ENCODE measurements around the gene CBLL2. TPM values are rescaled to one million over a fixed set of nuclear protein-coding genes. Genes with fewer than 3 reads are reported as not detected.
"Not testable (repeated sequence)": the region's sequence is repeated elsewhere in the genome, so short reads cannot be mapped to it uniquely, and the experiment has no call there.

CBLL2 gene, protein sequence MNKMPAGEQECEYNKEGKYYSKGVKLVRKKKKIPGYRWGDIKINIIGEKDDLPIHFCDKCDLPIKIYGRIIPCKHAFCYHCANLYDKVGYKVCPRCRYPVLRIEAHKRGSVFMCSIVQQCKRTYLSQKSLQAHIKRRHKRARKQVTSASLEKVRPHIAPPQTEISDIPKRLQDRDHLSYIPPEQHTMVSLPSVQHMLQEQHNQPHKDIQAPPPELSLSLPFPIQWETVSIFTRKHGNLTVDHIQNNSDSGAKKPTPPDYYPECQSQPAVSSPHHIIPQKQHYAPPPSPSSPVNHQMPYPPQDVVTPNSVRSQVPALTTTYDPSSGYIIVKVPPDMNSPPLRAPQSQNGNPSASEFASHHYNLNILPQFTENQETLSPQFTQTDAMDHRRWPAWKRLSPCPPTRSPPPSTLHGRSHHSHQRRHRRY
- total RNA-seq, result not detected

DNA sequence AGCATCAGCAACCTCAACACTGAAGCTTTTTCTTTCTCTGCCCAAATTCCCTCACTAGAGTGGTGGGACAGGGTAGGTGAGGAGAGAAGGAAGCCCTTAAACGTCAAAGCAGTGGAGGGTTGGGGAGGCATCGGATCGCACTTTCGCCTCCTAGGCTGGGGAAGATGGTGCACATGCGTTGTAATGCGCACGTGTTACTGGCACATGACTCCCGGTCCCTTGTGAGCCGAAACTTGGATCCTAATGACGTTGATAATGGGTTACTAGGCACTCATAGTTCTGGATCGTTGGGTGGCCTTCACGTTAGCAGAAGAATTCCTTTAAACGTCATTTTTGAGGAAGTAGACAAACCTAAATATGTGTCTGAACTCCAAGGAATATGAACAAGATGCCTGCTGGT lies at the start of gene CBLL2:
CBLL2 (plus strand) TSS at position 301 of the 400 bp plus-strand sequence; CDS start at position 380, 79 bp downstream.
- Mint-ChIP-seq H3K27ac (no peak within 1 kb of the TSS), H3K4me1 (no peaks in the 10 kb centered on the region), H3K4me3 (no peak within 1 kb of the TSS), H3K27me3 (no peaks in the 10 kb centered on the region), H3K9me3 (no peaks in the 10 kb centered on the region), H3K36me3 (ENCODE audit: low read depth) (no peaks in the 10 kb centered on the region)
- CTCF ChIA-PET, result no interaction called here
- DNase-seq, result no peak
- POLR2A ChIA-PET, result no interaction called here

DNA sequence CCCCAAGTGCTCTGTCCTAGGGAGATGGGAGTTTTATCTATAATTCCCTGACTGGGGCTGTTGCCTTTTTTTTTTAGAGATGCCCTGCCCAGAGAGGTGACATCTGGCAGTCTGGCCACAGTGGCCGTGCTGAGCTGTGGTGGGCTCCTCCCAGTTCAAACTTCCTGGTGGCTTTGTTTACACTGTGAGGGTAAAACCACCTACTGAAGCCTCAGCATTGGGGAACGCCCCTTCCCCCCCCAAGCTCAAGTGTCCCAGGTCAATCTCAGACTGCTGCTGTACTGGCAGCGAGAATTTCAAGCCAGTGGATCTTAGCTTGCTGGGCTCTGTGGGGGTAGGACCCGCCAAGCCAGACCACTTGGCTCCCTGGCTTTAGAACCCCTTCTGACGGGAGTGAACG lies 38.3 kb upstream of the CBLL2 start:
- ChIA-PET POLR2A (no interaction called here), CTCF (no interaction called here)
- Mint-ChIP-seq H3K27me3 (no peaks in the 10 kb centered on the region), H3K9me3 (no peaks in the 10 kb centered on the region), H3K27ac (no peak overlapping the region), H3K4me1 (no peaks in the 10 kb centered on the region), H3K4me3 (no peak overlapping the region), H3K36me3 (ENCODE audit: low read depth) (no peaks in the 10 kb centered on the region)
- DNase-seq, result no peak

DNA sequence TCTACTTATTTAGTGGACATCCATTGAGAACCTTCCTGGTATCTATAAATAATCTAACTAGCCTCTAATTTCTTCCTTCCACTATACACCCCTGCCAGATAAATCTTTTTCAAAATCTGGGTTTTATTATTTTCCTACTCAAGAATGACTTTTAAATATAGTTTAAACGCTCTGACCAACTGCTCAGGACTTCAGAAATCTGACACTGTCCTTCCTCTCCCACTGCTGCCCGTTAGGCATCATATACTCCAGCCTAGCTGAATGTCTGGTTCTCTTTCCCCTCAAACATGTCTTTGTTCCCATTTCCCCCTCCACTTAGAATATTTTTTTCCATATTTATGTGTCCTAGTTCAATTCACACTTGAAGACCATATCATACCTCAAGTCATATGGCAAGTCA lies 35.2 kb upstream of the CBLL2 start:
- POLR2A ChIA-PET, result no interaction called here
- H3K9me3 Mint-ChIP-seq, result no peaks in the 10 kb centered on the region
- CTCF ChIA-PET, result no interaction called here
- DNase-seq, result no peak
- no peak overlapping the region for H3K4me3 Mint-ChIP-seq
- H3K36me3 Mint-ChIP-seq (ENCODE audit: low read depth), result no peaks in the 10 kb centered on the region
- H3K4me1 Mint-ChIP-seq, result no peaks in the 10 kb centered on the region
- H3K27ac Mint-ChIP-seq, result no peak overlapping the region
- no peaks in the 10 kb centered on the region for H3K27me3 Mint-ChIP-seq

DNA sequence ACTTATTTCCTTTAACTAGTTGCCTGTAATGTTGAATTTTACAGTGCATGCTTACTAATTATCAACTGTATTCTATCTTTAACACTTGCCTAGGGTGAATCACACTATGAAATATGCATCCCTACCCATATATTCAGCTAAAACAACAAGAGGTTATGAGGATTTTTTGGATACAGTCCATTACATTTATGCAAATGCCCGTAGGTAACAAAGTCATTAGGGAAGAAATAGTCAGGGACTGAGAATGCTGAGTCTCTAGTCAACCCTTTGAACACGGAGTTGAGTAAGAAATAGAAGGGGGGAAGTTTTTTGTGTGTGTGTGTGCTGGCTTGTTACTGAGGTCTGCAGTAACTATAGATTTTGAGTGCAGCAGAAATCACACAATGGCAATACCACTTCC lies 26.1 kb upstream of the CBLL2 start:
- no peak overlapping the region for H3K4me3 Mint-ChIP-seq
- ChIA-PET POLR2A (no interaction called here), CTCF (no interaction called here)
- no peaks in the 10 kb centered on the region for H3K27me3 Mint-ChIP-seq
- H3K36me3 Mint-ChIP-seq (ENCODE audit: low read depth), result no peaks in the 10 kb centered on the region
- H3K9me3 Mint-ChIP-seq, result no peaks in the 10 kb centered on the region
- no peak for DNase-seq
- no peak overlapping the region for H3K27ac Mint-ChIP-seq
- H3K4me1 Mint-ChIP-seq, result no peaks in the 10 kb centered on the region

DNA sequence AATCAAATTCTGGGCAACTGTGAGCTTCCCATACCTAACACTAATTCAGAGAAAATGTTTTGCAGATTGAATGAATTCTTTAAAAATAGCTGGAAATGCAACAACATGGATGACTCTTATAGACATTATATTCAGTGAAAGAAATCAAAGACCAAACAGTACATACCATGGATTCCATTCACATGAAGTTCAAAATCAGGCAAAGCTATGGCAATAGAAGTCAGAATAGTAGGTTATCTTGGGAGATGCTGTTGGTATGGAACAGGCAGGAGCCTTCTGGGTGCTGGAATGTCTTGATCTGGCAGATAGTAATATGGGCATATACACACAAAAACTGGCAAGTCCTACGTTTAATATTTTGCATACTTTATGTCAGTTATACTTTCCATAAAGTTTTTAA lies 25.5 kb upstream of the CBLL2 start:
- DNase-seq, result no peak
- ChIA-PET POLR2A (no interaction called here), CTCF (no interaction called here)
- Mint-ChIP-seq H3K4me3 (no peak overlapping the region), H3K36me3 (ENCODE audit: low read depth) (no peaks in the 10 kb centered on the region), H3K27ac (no peak overlapping the region), H3K4me1 (no peaks in the 10 kb centered on the region), H3K27me3 (no peaks in the 10 kb centered on the region), H3K9me3 (no peaks in the 10 kb centered on the region)

DNA sequence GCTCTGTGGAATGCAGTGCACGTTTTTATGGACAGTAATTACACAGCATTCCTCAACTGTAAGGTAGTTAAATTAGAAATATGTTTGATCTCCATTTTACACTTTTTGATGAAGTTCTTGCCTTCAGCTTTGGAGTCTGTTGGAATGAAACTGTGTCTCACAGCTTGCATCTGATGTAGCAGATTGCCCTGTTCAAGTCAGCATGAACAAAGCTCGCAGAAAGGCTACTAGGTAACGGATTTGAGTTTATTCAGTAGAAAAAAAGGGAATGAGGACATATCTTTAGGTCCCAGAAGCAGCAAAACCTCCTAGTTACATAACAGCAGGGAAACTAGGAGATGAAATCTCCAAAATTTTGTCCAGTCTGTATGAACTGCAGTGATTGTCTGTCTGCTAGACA lies 24.3 kb upstream of the CBLL2 start:
- POLR2A ChIA-PET, result no interaction called here
- H3K9me3 Mint-ChIP-seq, result no peaks in the 10 kb centered on the region
- no peak for DNase-seq
- no peaks in the 10 kb centered on the region for H3K4me1 Mint-ChIP-seq
- H3K4me3 Mint-ChIP-seq, result no peak overlapping the region
- no peaks in the 10 kb centered on the region for H3K27me3 Mint-ChIP-seq
- CTCF ChIA-PET, result no interaction called here
- H3K27ac Mint-ChIP-seq, result no peak overlapping the region
- no peaks in the 10 kb centered on the region for H3K36me3 Mint-ChIP-seq (ENCODE audit: low read depth)

DNA sequence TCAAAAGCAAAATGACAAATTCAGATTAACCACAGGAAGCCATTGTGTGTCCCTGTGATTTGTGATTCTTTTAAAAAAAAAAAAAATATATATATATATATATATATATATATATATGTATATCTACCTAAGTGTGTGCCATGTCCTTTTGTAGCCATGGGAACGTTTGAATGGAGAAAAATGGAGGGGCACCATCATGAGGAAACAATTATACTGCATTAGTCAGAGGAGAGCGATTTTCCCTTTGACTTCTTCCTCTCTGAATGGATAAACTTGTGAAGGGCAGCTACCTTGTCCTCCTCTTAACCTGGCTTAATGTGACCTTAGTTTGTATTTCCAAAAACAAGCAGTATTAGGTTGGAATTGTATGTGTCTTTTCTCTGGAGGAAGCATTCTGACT lies 23.3 kb upstream of the CBLL2 start:
- ChIA-PET POLR2A (no interaction called here), CTCF (no interaction called here)
- no peak overlapping the region for H3K4me3 Mint-ChIP-seq
- H3K9me3 Mint-ChIP-seq, result no peaks in the 10 kb centered on the region
- H3K27ac Mint-ChIP-seq, result no peak overlapping the region
- no peak for DNase-seq
- H3K27me3 Mint-ChIP-seq, result no peaks in the 10 kb centered on the region
- H3K4me1 Mint-ChIP-seq, result no peaks in the 10 kb centered on the region
- no peaks in the 10 kb centered on the region for H3K36me3 Mint-ChIP-seq (ENCODE audit: low read depth)

DNA sequence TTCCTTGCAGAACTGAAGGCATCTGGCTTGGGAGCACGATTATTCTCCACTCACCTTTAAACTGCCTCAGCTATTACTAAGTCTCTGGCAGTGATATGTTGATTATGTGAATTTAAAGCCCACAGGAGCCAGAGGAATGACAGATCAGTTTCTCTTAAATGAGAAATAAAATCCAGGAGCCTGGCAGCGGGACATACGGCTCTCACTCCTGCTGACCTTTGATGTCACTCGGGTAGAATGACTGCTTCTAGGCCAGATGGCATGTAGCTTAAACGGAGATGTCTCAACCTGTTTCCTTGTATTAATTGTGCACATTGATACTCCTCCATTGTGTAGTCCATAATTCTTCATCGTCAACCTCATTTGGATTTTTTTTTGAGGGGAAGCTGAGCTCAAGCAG lies 4.0 kb upstream of the CBLL2 start:
- Mint-ChIP-seq H3K36me3 (ENCODE audit: low read depth) (no peaks in the 10 kb centered on the region), H3K4me3 (no peak overlapping the region), H3K4me1 (no peaks in the 10 kb centered on the region), H3K27me3 (no peaks in the 10 kb centered on the region), H3K9me3 (no peaks in the 10 kb centered on the region), H3K27ac (no peak overlapping the region)
- POLR2A ChIA-PET, result no interaction called here
- DNase-seq, result no peak
- CTCF ChIA-PET, result no interaction called here

DNA sequence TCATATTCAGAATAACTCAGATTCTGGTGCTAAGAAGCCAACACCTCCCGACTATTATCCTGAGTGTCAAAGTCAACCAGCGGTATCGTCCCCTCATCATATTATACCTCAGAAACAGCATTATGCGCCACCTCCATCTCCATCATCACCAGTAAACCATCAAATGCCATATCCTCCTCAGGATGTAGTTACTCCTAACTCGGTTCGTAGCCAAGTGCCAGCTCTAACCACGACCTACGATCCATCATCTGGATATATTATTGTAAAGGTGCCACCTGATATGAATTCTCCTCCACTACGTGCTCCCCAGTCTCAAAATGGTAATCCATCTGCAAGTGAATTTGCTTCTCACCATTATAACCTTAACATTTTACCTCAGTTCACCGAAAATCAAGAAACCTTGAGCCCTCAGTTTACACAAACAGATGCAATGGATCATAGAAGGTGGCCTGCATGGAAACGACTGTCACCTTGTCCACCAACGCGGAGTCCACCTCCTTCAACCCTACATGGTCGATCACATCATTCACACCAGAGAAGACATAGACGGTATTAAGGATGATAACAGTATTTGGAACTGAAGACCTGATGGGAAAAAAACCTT lies 1.1 kb downstream of the CBLL2 start:
- Mint-ChIP-seq H3K36me3 (ENCODE audit: low read depth) (no peaks in the 10 kb centered on the region), H3K27me3 (no peaks in the 10 kb centered on the region), H3K4me3 (no peak overlapping the region), H3K4me1 (no peaks in the 10 kb centered on the region), H3K9me3 (no peaks in the 10 kb centered on the region), H3K27ac (no peak overlapping the region)
- ChIA-PET CTCF (no interaction called here), POLR2A (no interaction called here)
- no peak for DNase-seq

DNA sequence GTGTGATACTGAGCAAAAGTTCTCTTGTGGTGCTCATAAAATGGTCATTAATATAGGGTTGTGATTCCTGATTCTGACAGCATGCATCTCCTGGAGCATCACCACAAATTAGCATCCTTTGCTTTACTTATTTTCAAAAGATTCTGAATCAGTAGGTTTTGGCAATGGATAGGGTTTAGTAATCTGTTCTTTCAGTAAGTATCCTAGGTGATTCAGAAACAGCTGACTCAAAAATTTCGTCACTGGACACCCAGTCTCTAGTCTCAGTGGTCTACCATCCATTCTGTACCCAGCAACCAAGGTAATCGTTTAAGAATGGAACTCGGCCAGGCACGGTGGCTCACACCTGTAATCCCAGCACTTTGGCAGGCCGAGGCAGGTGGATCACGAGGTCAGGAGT lies 4.1 kb downstream of the CBLL2 start:
- Mint-ChIP-seq H3K27ac (no peak overlapping the region), H3K4me3 (no peak overlapping the region), H3K9me3 (no peaks in the 10 kb centered on the region), H3K36me3 (ENCODE audit: low read depth) (no peaks in the 10 kb centered on the region), H3K27me3 (no peaks in the 10 kb centered on the region), H3K4me1 (no peaks in the 10 kb centered on the region)
- CTCF ChIA-PET, result no interaction called here
- DNase-seq, result no peak
- POLR2A ChIA-PET, result no interaction called here

DNA sequence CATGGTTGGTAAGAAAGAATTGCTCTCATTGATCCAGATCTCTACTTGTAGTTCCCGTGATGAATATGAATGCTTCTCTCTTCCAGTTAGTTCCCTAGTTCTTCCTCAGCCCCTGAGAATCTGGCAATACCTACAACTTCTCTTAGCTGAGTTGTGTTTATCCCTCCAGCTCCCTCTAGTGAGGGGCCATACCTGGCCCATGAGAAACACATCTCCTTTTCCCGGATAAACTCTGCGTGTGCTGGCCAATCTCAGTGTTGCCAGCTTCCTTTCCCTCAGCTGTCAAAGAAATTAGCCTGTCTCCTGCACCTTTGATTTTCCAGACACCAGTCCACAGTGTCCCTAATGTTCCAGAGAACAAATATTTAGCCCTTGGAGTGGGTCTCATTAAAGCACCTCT lies 5.7 kb downstream of the CBLL2 start:
- no peaks in the 10 kb centered on the region for H3K36me3 Mint-ChIP-seq (ENCODE audit: low read depth)
- ChIA-PET POLR2A (no interaction called here), CTCF (no interaction called here)
- DNase-seq, result no peak
- H3K27me3 Mint-ChIP-seq, result no peaks in the 10 kb centered on the region
- peaks cover 3% of the 10 kb centered on the region for H3K9me3 Mint-ChIP-seq
- H3K4me1 Mint-ChIP-seq, result no peaks in the 10 kb centered on the region
- no peak overlapping the region for H3K4me3 Mint-ChIP-seq
- no peak overlapping the region for H3K27ac Mint-ChIP-seq

DNA sequence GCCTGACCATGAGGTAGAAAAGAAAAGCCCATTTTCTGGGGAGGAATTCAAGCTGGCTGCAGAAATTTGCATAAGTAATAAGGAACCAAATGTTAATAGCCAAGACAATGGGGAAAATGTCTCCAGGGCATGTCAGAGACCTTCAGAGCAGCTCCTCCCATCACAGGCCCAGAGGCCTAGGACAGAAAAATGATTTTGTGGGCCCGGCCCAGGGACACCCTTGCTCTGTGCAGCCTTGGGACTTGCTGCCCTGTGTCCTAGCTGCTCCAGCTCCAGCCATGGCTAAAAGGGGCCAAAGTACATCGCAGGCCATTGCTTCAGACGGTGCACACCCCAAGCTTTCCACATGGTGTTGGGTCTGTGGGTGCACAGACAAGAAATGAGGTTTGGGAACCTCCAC lies 16.5 kb downstream of the CBLL2 start:
- CTCF ChIA-PET; H3K36me3 Mint-ChIP-seq (ENCODE audit: low read depth); POLR2A ChIA-PET: not testable (repeated sequence)

DNA sequence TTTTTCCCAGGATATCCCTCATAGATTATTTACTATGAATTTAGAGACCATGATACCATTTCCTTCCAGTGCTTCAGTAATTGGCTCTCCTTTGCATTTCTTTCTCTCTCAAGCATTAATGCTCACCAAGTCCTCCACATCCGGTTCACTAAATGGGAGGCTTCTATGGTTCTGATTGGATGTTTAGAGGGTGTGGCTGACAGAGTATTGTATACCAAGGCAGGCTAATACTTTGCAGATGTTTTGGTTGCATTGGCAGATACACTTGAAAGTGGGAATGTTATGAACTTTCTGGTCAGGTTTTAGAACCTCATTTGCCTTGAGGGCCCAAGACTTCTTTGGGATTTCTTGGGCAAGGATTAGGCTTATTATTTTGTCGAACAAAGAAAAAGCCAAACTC lies 24.2 kb downstream of the CBLL2 start:
- H3K4me3 Mint-ChIP-seq, result no peak overlapping the region
- H3K27ac Mint-ChIP-seq, result no peak overlapping the region
- POLR2A ChIA-PET, result no interaction called here
- CTCF ChIA-PET, result no interaction called here
- no peak for DNase-seq
- no peaks in the 10 kb centered on the region for H3K9me3 Mint-ChIP-seq
- no peaks in the 10 kb centered on the region for H3K4me1 Mint-ChIP-seq
- no peaks in the 10 kb centered on the region for H3K27me3 Mint-ChIP-seq
- H3K36me3 Mint-ChIP-seq (ENCODE audit: low read depth), result no peaks in the 10 kb centered on the region

More for the DNA sequence above, 16.5 kb downstream of the CBLL2 start:
- not testable (repeated sequence) for DNase-seq, H3K9me3 Mint-ChIP-seq, H3K4me3 Mint-ChIP-seq, H3K27me3 Mint-ChIP-seq, H3K27ac Mint-ChIP-seq, H3K4me1 Mint-ChIP-seq

DNA sequence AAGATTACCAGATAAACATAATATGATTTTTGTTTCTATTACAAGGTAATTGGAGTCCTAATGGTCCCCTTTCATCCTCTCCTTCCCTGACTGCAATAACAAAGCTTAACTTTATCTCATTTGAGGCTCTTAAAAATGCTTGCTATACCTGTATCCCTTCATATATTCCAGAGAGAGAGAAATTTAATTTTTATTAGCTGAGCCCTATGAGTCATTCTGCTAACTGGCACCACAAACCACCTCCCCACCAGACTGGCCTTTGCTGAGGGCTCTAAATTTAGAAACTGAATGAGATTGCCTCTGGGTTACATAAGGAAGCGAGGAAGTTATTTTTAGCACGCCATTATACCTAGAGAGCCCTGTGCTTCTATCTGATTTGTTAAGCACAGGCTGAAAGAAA lies 27.4 kb downstream of the CBLL2 start:
- Mint-ChIP-seq H3K9me3 (no peaks in the 10 kb centered on the region), H3K27me3 (no peaks in the 10 kb centered on the region), H3K4me1 (no peaks in the 10 kb centered on the region), H3K27ac (no peak overlapping the region), H3K36me3 (ENCODE audit: low read depth) (no peaks in the 10 kb centered on the region), H3K4me3 (no peak overlapping the region)
- CTCF ChIA-PET, result no interaction called here
- DNase-seq, result no peak
- POLR2A ChIA-PET, result no interaction called here

Measured in activated CD4-positive, alpha-beta memory T cell treated with anti-CD3 and anti-CD28 coated beads, Interleukin-2, amount 10 ng/mL, durations not matched to agents 7 days and 5 days (primary cell).